Renal cortical epithelial cell (primary cell): Measurements from ENCODE around the gene BCL2L2. TPM values are rescaled to one million over a fixed set of nuclear protein-coding genes. Genes with fewer than 3 reads are reported as not detected.
"Not testable (repeated sequence)": the region's sequence is repeated elsewhere in the genome, so short reads cannot be mapped to it uniquely, and the experiment has no call there.

Experiments used
- DNase-seq: peaks from one replicate; pipeline ENCODE4 v3.0.0-alpha.2; 2011; ENCODE audit warnings: low read depth
- total RNA-seq: library from RNA; depleted of rRNA; stranded (reverse); fragments of >200 nt; gene quantifications from 2 replicates; pipeline ENCODE4 v1.2.3, GENCODE V29; 2014

BCL2L2 gene
- total RNA-seq, 1 donor from 2014 or later: 14.7 TPM

GRCh38 chr14:23324455-23324846 lies 17.8 kb downstream of the BCL2L2 start:
- DNase-seq: no peak

- no peak for DNase-seq
Observed at GRCh38 chr14:23324993-23325392, 18.4 kb downstream of the BCL2L2 start.

- not testable (repeated sequence) for DNase-seq
Observed at GRCh38 chr14:23325746-23326145, 19.1 kb downstream of the BCL2L2 start.

GRCh38 chr14:23326491-23327332 lies 20.1 kb downstream of the BCL2L2 start:
- no peak for DNase-seq

GRCh38 chr14:23327947-23328744 lies 21.5 kb downstream of the BCL2L2 start:
- peak; percentile 79 for DNase-seq

- DNase-seq: no peak
Observed at GRCh38 chr14:23335623-23336022, 29.0 kb downstream of the BCL2L2 start.

DNA sequence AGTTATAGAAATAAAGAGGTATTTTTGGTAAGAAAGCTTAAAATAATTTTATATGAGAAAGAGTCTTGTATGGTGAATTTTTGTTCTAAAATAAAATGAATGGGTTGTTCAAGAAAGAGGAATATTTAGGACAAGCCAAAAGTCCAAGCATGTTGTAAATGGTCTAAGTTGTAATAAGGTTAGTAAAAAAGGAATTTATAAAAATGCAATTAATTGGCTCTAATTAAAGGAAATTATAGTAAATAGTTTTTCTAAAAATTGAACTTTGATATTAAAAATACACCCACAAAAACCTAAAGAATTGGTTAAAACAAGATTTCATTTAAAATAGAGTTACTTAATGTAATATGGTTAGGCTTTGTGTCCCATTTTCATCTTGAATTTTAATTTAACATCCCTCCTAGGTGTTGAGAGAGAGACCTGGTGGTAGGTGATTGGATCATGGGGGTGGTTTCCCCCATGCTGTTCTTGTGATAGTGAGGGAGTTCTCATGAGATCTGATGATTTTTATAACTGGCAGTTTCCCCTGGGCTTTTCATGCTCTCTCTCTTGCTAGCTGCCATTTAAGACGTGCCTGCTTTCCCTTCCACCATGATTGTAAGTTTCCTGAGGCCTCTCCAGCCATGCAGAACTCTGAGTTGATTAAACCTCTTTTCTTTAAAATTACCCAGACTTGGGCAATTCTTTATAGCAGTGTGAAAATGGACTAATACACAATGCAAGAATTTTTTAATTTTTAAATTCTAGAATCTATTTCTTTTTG lies 33.1 kb downstream of the BCL2L2 start:
- no peak for DNase-seq

- DNase-seq: no peak
Observed at GRCh38 chr14:23344481-23344880, 37.8 kb downstream of the BCL2L2 start.

GRCh38 chr14:23345987-23346692 lies 39.5 kb downstream of the BCL2L2 start:
- DNase-seq: no peak

GRCh38 chr14:23346693-23347405 lies 40.2 kb downstream of the BCL2L2 start:
- no peak for DNase-seq

- no peak for DNase-seq
Observed at GRCh38 chr14:23347406-23348296, 41.0 kb downstream of the BCL2L2 start.

DNA sequence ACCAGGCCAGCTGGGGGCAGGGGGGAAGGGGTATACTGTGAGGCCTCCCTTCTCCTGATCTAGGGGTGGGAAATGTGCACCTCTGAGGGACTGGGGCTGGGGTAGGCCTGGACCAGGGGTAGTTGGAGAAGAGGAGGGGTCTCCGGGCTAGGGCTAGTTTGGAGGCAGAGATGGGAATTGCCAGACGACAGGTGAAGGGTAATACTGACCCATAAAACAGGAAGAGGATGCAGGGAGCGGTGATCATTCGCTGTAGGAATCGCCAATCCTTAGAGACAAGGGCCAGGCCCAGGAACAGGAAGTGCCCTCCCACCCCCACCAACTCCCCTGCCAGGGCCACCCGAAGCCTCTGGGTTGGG lies 41.6 kb downstream of the BCL2L2 start:
- DNase-seq: no peak

DNA sequence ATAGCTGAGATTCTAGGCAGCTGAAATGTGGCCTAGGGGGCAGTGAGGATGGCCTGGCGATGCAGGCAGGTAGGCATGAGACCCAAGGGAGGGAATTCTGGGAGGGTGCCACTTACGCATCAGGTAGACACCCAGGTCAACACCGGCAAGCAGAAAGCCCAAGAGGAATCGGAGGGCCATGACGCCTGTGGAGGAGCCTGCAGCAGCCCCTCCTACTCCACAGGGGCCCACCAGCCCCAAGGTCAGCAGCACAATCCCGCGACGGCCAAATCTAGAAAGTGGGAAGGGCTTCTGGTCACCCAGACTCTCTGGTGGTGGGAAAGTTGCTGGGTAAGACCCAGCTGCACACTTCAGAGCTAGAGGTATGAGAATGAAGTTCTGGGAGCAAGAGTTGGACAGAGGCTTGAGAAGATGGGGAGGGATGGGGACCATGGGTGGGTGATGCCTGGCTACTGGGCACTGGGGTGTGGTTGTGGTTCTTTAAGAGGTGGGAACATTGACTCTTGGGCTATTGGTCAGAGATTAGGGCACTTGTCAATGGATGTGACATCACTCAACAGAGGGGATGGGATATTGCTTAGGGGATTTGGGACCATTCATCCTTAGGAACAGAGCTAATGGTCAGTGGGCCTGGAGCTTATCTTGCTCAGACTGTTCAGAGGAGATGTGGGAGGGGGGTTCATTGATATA lies 42.7 kb downstream of the BCL2L2 start:
- no peak for DNase-seq

GRCh38 chr14:23351681-23352505 lies 45.3 kb downstream of the BCL2L2 start:
- DNase-seq: no peak

DNA sequence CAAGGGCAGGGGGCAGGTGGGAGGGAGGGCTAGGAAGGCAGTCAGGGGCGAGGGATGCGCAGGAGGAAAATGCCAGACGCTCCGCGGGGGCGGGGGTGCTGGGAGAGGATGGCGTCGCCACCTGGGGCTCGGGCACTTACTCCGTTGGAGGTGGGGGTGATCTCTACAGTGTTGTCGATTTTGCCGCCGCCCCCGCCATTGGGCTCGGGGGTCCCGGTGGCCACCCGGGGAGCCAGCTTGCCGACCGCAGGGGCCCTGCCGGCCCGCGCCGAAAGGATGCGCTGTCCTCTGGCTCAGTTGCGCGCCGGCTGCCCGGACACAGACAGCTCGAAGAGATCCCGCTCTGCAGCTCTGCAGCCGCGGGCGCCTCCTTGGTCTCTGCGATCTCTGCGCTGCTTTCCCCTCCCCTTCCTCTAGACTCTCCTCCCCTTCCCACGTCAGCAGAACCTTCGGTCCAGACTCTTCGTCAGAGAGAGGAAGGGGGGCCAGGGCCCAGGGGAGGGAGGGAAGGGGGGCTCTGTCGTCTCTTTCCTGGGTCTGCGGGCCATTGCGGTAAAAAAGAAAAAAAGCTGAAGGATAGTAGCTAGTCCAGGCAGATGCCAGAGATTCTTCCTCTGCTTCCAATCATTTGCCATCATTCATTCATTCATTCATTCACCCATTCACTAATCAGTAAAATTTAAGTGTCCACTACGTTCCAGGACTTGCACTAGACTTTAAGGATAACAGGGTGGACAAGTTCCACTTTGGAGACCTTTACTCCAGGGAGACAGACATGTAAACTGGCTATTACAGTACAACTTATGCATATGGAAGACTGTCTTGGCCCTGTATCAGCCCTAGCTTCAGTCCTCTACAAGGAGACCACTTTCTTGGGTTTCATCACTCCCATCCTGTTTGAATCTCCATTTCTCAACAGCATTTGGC lies 46.1 kb downstream of the BCL2L2 start, which contains the start of gene SLC22A17:
TSS of gene SLC22A17 (minus strand) at position 382 of the 927 bp plus-strand sequence.
- peak; percentile 56 for DNase-seq

- DNase-seq: no peak
Observed at GRCh38 chr14:23353433-23353780, 46.8 kb downstream of the BCL2L2 start.

GRCh38 chr14:23354990-23355389 lies 48.4 kb downstream of the BCL2L2 start:
- no peak for DNase-seq
